SK-N-SH treated with all-trans-retinoic acid at 6 μM for 48 hours (cell line): ENCODE results near the gene FTCDNL1.

Experiments used
- ATAC-seq: fragments of 200-7000 bp; cut with Tn5 transposase; 3 replicates; pipeline ENCODE4 v1.9.1; 2020; ENCODE audit warnings: mild to moderate bottlenecking, moderate library complexity
- BACH2 ChIP-seq: fragments of 250-450 bp; sonication (Bioruptor Pico); IDR thresholded peaks from 2 replicates; pipeline ENCODE4 v1.9.0; 2021; ENCODE audit warnings: mild to moderate bottlenecking, borderline replicate concordance
- CSDC2 ChIP-seq: fragments of 250-450 bp; sonication (Bioruptor Pico); IDR thresholded peaks from 2 replicates; pipeline ENCODE4 v1.5.0; 2020; ENCODE audit warnings: mild to moderate bottlenecking, moderate library complexity
- CSRNP3 ChIP-seq: fragments of 250-450 bp; sonication (Bioruptor Pico); IDR thresholded peaks from 2 replicates; pipeline ENCODE4 v1.5.1; 2021; ENCODE audit warnings: mild to moderate bottlenecking, moderate library complexity
- ESRRG ChIP-seq: fragments of 250-450 bp; sonication (Bioruptor Pico); IDR thresholded peaks from 2 replicates; pipeline ENCODE4 v1.6.1; 2021; ENCODE audit warnings: mild to moderate bottlenecking
- GLIS3 ChIP-seq: fragments of 250-450 bp; sonication (Bioruptor Pico); IDR thresholded peaks from 2 replicates; pipeline ENCODE4 v1.5.0; 2020; ENCODE audit warnings: mild to moderate bottlenecking, moderate library complexity
- ISL1 ChIP-seq: fragments of 250-450 bp; sonication (Bioruptor Pico); IDR thresholded peaks from 2 replicates; pipeline ENCODE4 v2.1.2; 2022; ENCODE audit warnings: mild to moderate bottlenecking, moderate library complexity
- PPARA ChIP-seq: fragments of 250-450 bp; sonication (Bioruptor Pico); IDR thresholded peaks from 2 replicates; pipeline ENCODE4 v1.5.0; 2020; ENCODE audit warnings: mild to moderate bottlenecking, borderline replicate concordance
- RARB ChIP-seq: fragments of 250-450 bp; sonication (Bioruptor Pico); IDR thresholded peaks from 2 replicates; pipeline ENCODE4 v1.8.0; 2021; ENCODE audit warnings: mild to moderate bottlenecking, moderate library complexity
- SNAI2 ChIP-seq: fragments of 250-450 bp; sonication (Bioruptor Pico); IDR thresholded peaks from 2 replicates; pipeline ENCODE4 v1.5.0; 2020; ENCODE audit warnings: mild to moderate bottlenecking, moderate library complexity
- TCF4 ChIP-seq: fragments of 250-450 bp; sonication (Bioruptor Pico); IDR thresholded peaks from 2 replicates; pipeline ENCODE4 v1.8.0; 2021; ENCODE audit warnings: mild to moderate bottlenecking, moderate library complexity, borderline replicate concordance
- TOX ChIP-seq: fragments of 250-450 bp; sonication (Bioruptor Pico); IDR thresholded peaks from 2 replicates; pipeline ENCODE4 v1.8.0; 2021; ENCODE audit warnings: mild to moderate bottlenecking, moderate library complexity, borderline replicate concordance
- ZFP3 ChIP-seq: fragments of 250-450 bp; sonication (Bioruptor Pico); IDR thresholded peaks from 2 replicates; pipeline ENCODE4 v1.5.0; 2020; ENCODE audit warnings: mild to moderate bottlenecking, moderate library complexity
- ZFP30 ChIP-seq: fragments of 450-650 bp; formaldehyde crosslinking; IDR thresholded peaks from 2 replicates; pipeline ENCODE4 v1.5.0; 2022; ENCODE audit warnings: mild to moderate bottlenecking, moderate library complexity
- ZNF565 ChIP-seq: fragments of 450-650 bp; formaldehyde crosslinking; conservative IDR thresholded peaks from 2 replicates; pipeline ENCODE4 v1.5.0; 2020; ENCODE audit warnings: low read depth, mild to moderate bottlenecking, moderate library complexity
- ZNF70 ChIP-seq: fragments of 450-650 bp; formaldehyde crosslinking; IDR thresholded peaks from 2 replicates; pipeline ENCODE4 v1.5.0; 2020; ENCODE audit warnings: mild to moderate bottlenecking, moderate library complexity
- ZNF8 ChIP-seq: fragments of 450-650 bp; formaldehyde crosslinking; IDR thresholded peaks from 2 replicates; pipeline ENCODE4 v1.5.0; 2020; ENCODE audit warnings: mild to moderate bottlenecking, moderate library complexity
- TF ChIP-seq, protein P1 (sequence below): fragments of 250-450 bp; sonication (Bioruptor Pico); IDR thresholded peaks from 2 replicates; pipeline ENCODE4 v1.5.0; 2020; ENCODE audit warnings: mild to moderate bottlenecking, moderate library complexity
- TF ChIP-seq, protein P2 (sequence below): fragments of 250-450 bp; sonication (Bioruptor Pico); IDR thresholded peaks from 2 replicates; pipeline ENCODE4 v1.8.0; 2020; ENCODE audit warnings: mild to moderate bottlenecking, moderate library complexity, borderline replicate concordance

FTCDNL1 gene

GRCh38 chr2:199810422-199811171 is 40.4 kb downstream of the FTCDNL1 start:
- TF ChIP-seq CSDC2 (CRISPR knock-in tag) (no peak), ZNF8 (CRISPR knock-in tag) (no peak), CSRNP3 (CRISPR knock-in tag) (no peak), ZFP30 (CRISPR knock-in tag) (no peak), ISL1 (no peak), ZFP3 (CRISPR knock-in tag) (no peak), TOX (CRISPR knock-in tag) (no peak), ZNF70 (CRISPR knock-in tag) (no peak), GLIS3 (CRISPR knock-in tag) (no peak)

GRCh38 chr2:199807966-199808365 is 43.0 kb downstream of the FTCDNL1 start:
- no peak for ATAC-seq
- TF ChIP-seq, protein P1, sequence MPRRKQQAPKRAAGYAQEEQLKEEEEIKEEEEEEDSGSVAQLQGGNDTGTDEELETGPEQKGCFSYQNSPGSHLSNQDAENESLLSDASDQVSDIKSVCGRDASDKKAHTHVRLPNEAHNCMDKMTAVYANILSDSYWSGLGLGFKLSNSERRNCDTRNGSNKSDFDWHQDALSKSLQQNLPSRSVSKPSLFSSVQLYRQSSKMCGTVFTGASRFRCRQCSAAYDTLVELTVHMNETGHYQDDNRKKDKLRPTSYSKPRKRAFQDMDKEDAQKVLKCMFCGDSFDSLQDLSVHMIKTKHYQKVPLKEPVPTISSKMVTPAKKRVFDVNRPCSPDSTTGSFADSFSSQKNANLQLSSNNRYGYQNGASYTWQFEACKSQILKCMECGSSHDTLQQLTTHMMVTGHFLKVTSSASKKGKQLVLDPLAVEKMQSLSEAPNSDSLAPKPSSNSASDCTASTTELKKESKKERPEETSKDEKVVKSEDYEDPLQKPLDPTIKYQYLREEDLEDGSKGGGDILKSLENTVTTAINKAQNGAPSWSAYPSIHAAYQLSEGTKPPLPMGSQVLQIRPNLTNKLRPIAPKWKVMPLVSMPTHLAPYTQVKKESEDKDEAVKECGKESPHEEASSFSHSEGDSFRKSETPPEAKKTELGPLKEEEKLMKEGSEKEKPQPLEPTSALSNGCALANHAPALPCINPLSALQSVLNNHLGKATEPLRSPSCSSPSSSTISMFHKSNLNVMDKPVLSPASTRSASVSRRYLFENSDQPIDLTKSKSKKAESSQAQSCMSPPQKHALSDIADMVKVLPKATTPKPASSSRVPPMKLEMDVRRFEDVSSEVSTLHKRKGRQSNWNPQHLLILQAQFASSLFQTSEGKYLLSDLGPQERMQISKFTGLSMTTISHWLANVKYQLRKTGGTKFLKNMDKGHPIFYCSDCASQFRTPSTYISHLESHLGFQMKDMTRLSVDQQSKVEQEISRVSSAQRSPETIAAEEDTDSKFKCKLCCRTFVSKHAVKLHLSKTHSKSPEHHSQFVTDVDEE: no peak
- no peak for TF ChIP-seq TCF4 (CRISPR knock-in tag)
- TF ChIP-seq GLIS3 (CRISPR knock-in tag): no peak
- no peak for TF ChIP-seq PPARA (CRISPR knock-in tag)
- no peak for TF ChIP-seq BACH2 (CRISPR knock-in tag)
- TF ChIP-seq CSRNP3 (CRISPR knock-in tag): no peak
- TF ChIP-seq ISL1: no peak
- no peak for TF ChIP-seq ESRRG

More at GRCh38 chr2:199810422-199811171, 40.4 kb downstream of the FTCDNL1 start:
- no peak for ATAC-seq

GRCh38 chr2:199806179-199806578 is 44.8 kb downstream of the FTCDNL1 start:
- no peak for ATAC-seq
- no peak for TF ChIP-seq ESRRG
- TF ChIP-seq, protein P2, sequence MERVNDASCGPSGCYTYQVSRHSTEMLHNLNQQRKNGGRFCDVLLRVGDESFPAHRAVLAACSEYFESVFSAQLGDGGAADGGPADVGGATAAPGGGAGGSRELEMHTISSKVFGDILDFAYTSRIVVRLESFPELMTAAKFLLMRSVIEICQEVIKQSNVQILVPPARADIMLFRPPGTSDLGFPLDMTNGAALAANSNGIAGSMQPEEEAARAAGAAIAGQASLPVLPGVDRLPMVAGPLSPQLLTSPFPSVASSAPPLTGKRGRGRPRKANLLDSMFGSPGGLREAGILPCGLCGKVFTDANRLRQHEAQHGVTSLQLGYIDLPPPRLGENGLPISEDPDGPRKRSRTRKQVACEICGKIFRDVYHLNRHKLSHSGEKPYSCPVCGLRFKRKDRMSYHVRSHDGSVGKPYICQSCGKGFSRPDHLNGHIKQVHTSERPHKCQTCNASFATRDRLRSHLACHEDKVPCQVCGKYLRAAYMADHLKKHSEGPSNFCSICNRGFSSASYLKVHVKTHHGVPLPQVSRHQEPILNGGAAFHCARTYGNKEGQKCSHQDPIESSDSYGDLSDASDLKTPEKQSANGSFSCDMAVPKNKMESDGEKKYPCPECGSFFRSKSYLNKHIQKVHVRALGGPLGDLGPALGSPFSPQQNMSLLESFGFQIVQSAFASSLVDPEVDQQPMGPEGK (CRISPR knock-in tag): no peak
- no peak for TF ChIP-seq ZNF70 (CRISPR knock-in tag)
- no peak for TF ChIP-seq TOX (CRISPR knock-in tag)
- TF ChIP-seq ZFP3 (CRISPR knock-in tag): no peak
- TF ChIP-seq RARB (CRISPR knock-in tag): no peak
- TF ChIP-seq PPARA (CRISPR knock-in tag): no peak
- TF ChIP-seq ZNF565: no peak
- TF ChIP-seq TCF4 (CRISPR knock-in tag): no peak
- TF ChIP-seq SNAI2 (CRISPR knock-in tag): no peak
- no peak for TF ChIP-seq CSRNP3 (CRISPR knock-in tag)
- TF ChIP-seq BACH2 (CRISPR knock-in tag): no peak

- ATAC-seq: no peak
- no peak for TF ChIP-seq CSDC2 (CRISPR knock-in tag)
- TF ChIP-seq, protein P1: no peak
- TF ChIP-seq, all 23 proteins: peak for 0
Measured at GRCh38 chr2:199804831-199805230, 46.2 kb downstream of the FTCDNL1 start.
